HEK293 (cell line): ENCODE data around the gene CACNA1C.

Experiments
- CTCF ChIA-PET: fragments of 350-600 bp; formaldehyde crosslinking; extraction: SDS; loops from one replicate; lab custom pipeline; 2021; ENCODE audit warnings: antibody characterized with exemption; lab: Yijun Ruan, JAX
- POLR2A ChIA-PET: fragments of 300-600 bp; formaldehyde crosslinking; extraction: SDS; loops from one replicate; lab custom pipeline; 2020; ENCODE audit warnings: antibody characterized with exemption, inconsistent platforms; lab: Yijun Ruan, JAX
- H3K27ac ChIP-seq: fragments of 200-500 bp; sonication (Bioruptor generic); 2 replicates; pipeline ENCODE4 v1.5.1; 2014; ENCODE audit warnings: low read depth, low read length, control low read depth, inconsistent platforms; ENCODE audit errors: extremely low read depth
- H3K36me3 ChIP-seq, 2 experiments: fragments of 200-500 bp in 1 of 2; sonication (Bioruptor generic) in 1 of 2; 1 replicate in 1 of 2; 2 replicates in 1 of 2; pipeline ENCODE4 v1.5.1; 2014 to 2017; ENCODE audit warnings: inconsistent platforms in 2 of 2, low read length in 2 of 2; ENCODE audit not compliant: control insufficient read depth in 2 of 2, insufficient read depth in 1 of 2
- H3K4me1 ChIP-seq: fragments of 200-500 bp; sonication (Bioruptor generic); 2 replicates; pipeline ENCODE4 v1.5.1; 2014; ENCODE audit warnings: mild to moderate bottlenecking, low read length, inconsistent platforms; ENCODE audit not compliant: control insufficient read depth, insufficient read depth
- H3K4me3 ChIP-seq: 2 replicates; pipeline ENCODE4 v1.5.1; 2011; ENCODE audit warnings: low read depth, mild to moderate bottlenecking, control low read depth, low read length, moderate library complexity
- H3K9me3 ChIP-seq: fragments of 200-500 bp; sonication (Bioruptor generic); 2 replicates; pipeline ENCODE4 v1.5.1; 2014; ENCODE audit warnings: low read depth, low read length, inconsistent platforms; ENCODE audit not compliant: control insufficient read depth, insufficient read depth
- GLI2 ChIP-seq: fragments of 450-650 bp; formaldehyde crosslinking; IDR thresholded peaks from 2 replicates; pipeline ENCODE4; 2017; ENCODE audit warnings: missing biosample characterization, missing genetic modification characterization, low read depth, borderline replicate concordance
- GLI4 ChIP-seq: fragments of 450-650 bp; formaldehyde crosslinking; IDR thresholded peaks from 2 replicates; pipeline ENCODE4 v1.5.1; 2016; ENCODE audit warnings: missing biosample characterization, missing genetic modification characterization
- GLIS2 ChIP-seq: fragments of 450-650 bp; formaldehyde crosslinking; IDR thresholded peaks from 2 replicates; pipeline ENCODE4 v1.5.1; 2016; ENCODE audit warnings: missing biosample characterization, missing genetic modification characterization
- MEIS1 ChIP-seq: sonication (generic); formaldehyde crosslinking; IDR thresholded peaks from 2 replicates; pipeline ENCODE4 v1.8.1; 2022; ENCODE audit warnings: missing genetic modification reagents, mild to moderate bottlenecking, borderline replicate concordance
- REPIN1 ChIP-seq: fragments of 450-650 bp; formaldehyde crosslinking; IDR thresholded peaks from 2 replicates; pipeline ENCODE4 v1.5.1; 2017; ENCODE audit warnings: missing biosample characterization, missing genetic modification characterization, low read depth
- YY1 ChIP-seq: fragments of 450-650 bp; formaldehyde crosslinking; IDR thresholded peaks from 2 replicates; pipeline ENCODE4 v1.5.1; 2018; ENCODE audit warnings: missing biosample characterization, missing genetic modification characterization
- ZBTB8A ChIP-seq: fragments of 450-650 bp; formaldehyde crosslinking; IDR thresholded peaks from 2 replicates; pipeline ENCODE4 v1.5.1; 2016; ENCODE audit warnings: missing biosample characterization, missing genetic modification characterization
- ZEB2 ChIP-seq: fragments of 450-650 bp; formaldehyde crosslinking; IDR thresholded peaks from 2 replicates; pipeline ENCODE4 v1.5.1; 2016; ENCODE audit warnings: missing biosample characterization, missing genetic modification characterization
- ZFP69B ChIP-seq: fragments of 450-650 bp; formaldehyde crosslinking; IDR thresholded peaks from 2 replicates; pipeline ENCODE4 v1.5.1; 2016; ENCODE audit warnings: missing biosample characterization, missing genetic modification characterization
- ZNF10 ChIP-seq: fragments of 450-650 bp; formaldehyde crosslinking; IDR thresholded peaks from 2 replicates; pipeline ENCODE4 v1.5.1; 2017; ENCODE audit warnings: missing biosample characterization, missing genetic modification characterization
- ZNF19 ChIP-seq: fragments of 450-650 bp; formaldehyde crosslinking; IDR thresholded peaks from 2 replicates; pipeline ENCODE4; 2016; ENCODE audit warnings: missing biosample characterization, missing genetic modification characterization, low read depth
- ZNF221 ChIP-seq: fragments of 450-650 bp; formaldehyde crosslinking; IDR thresholded peaks from 2 replicates; pipeline ENCODE4 v1.5.1; 2017; ENCODE audit warnings: missing biosample characterization, missing genetic modification characterization, borderline replicate concordance
- ZNF311 ChIP-seq: fragments of 450-650 bp; formaldehyde crosslinking; IDR thresholded peaks from 2 replicates; pipeline ENCODE4 v1.5.1; 2017; ENCODE audit warnings: missing biosample characterization, missing genetic modification characterization, borderline replicate concordance
- ZNF366 ChIP-seq: fragments of 450-650 bp; formaldehyde crosslinking; conservative IDR thresholded peaks from 2 replicates; pipeline ENCODE4 v1.5.1; 2016; ENCODE audit warnings: missing biosample characterization, missing genetic modification characterization
- ZNF433 ChIP-seq: fragments of 450-650 bp; formaldehyde crosslinking; IDR thresholded peaks from 2 replicates; pipeline ENCODE4 v1.5.1; 2016; ENCODE audit warnings: missing biosample characterization, missing genetic modification characterization, low read depth
- ZNF514 ChIP-seq: fragments of 450-650 bp; formaldehyde crosslinking; IDR thresholded peaks from 2 replicates; pipeline ENCODE4 v1.5.1; 2016; ENCODE audit warnings: missing biosample characterization, missing genetic modification characterization
- ZNF530 ChIP-seq: fragments of 450-650 bp; formaldehyde crosslinking; IDR thresholded peaks from 2 replicates; pipeline ENCODE4 v1.5.1; 2016; ENCODE audit warnings: low read depth, missing biosample characterization, missing genetic modification characterization
- ZNF560 ChIP-seq: fragments of 450-650 bp; formaldehyde crosslinking; IDR thresholded peaks from 2 replicates; pipeline ENCODE4 v1.5.1; 2017; ENCODE audit warnings: missing biosample characterization, missing genetic modification characterization, borderline replicate concordance
- ZNF664 ChIP-seq: fragments of 450-650 bp; formaldehyde crosslinking; IDR thresholded peaks from 2 replicates; pipeline ENCODE4 v1.5.1; 2016; ENCODE audit warnings: missing biosample characterization, missing genetic modification characterization
- ZNF792 ChIP-seq: fragments of 450-650 bp; formaldehyde crosslinking; IDR thresholded peaks from 2 replicates; pipeline ENCODE4 v1.5.1; 2016; ENCODE audit warnings: missing biosample characterization, missing genetic modification characterization
- ZNF843 ChIP-seq: fragments of 450-650 bp; formaldehyde crosslinking; IDR thresholded peaks from 2 replicates; pipeline ENCODE4 v1.5.1; 2016; ENCODE audit warnings: missing biosample characterization, missing genetic modification characterization
- ZSCAN30 ChIP-seq: fragments of 450-650 bp; IDR thresholded peaks from 2 replicates; pipeline ENCODE4 v1.5.1; 2018; ENCODE audit warnings: missing biosample characterization, mild to moderate bottlenecking, missing genetic modification characterization, moderate library complexity
- TF ChIP-seq, protein P1 (sequence below): fragments of 450-650 bp; formaldehyde crosslinking; IDR thresholded peaks from 2 replicates; pipeline ENCODE4 v1.5.1; 2016; ENCODE audit warnings: missing biosample characterization, missing genetic modification characterization
- TF ChIP-seq, protein P2 (sequence below): fragments of 450-650 bp; formaldehyde crosslinking; IDR thresholded peaks from 2 replicates; pipeline ENCODE4 v1.5.1; 2016; ENCODE audit warnings: missing biosample characterization, missing genetic modification characterization
- TF ChIP-seq, protein P3 (sequence below): fragments of 450-650 bp; IDR thresholded peaks from 2 replicates; pipeline ENCODE4 v1.5.1; 2018; ENCODE audit warnings: missing biosample characterization, mild to moderate bottlenecking, missing genetic modification characterization

The CACNA1C gene

DNA sequence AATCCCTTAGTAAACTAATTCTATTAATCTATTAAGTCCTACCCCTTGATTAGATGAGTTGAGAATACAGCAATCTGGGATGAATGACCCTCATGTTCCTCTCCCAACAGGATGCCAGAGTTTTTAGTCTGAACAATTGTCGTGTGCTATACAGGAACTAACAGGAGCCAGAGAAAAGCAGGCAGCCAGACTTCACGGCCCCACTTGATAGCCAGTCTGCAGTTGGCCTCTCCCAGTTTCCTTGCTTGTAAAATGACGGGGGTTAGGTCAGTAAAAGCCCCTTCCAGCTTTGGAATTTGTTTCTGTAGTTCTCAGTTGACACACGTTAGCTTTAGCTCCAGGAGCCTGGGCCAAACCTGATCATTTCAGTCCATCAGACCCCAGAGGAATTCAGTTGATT lies 475.2 kb downstream of the CACNA1C start (continued):
- no peak for TF ChIP-seq ZNF530 (tag by site-specific recombination)
- no peak for TF ChIP-seq ZNF843
- no peak for TF ChIP-seq ZFP69B (tag by site-specific recombination)
- TF ChIP-seq ZSCAN30: no peak
- no peak for TF ChIP-seq ZNF311
- TF ChIP-seq MEIS1: no peak
- no peak for TF ChIP-seq ZNF366
- TF ChIP-seq ZNF514 (tag by site-specific recombination): no peak

DNA sequence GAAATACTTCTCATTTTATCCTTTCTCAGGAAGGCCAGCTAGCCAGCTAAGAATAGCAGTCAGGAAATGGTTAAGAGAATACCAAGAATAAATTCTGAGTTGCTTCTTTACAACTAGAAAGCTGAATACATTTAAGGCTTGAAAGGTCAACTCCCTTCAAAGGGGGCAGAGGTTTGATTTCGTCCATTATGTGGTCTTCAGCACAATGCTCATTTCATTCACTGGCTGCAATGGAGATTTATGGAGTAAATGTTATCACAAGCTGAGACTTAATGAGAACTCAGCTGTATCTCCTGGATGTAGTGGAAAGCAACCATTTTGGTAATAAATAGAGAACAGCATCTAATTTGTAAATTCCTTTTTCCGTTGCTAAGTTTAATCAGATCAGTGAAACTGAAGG lies 477.0 kb downstream of the CACNA1C start:
- ChIA-PET CTCF (interaction anchor here (0.7 kb wide), 1 partner anchor 55 kb away, joined by 3 read pairs; no protein-coding TSS in a partner anchor), POLR2A (no interaction called here)
- Histone ChIP-seq H3K4me1 (no peaks in the 10 kb centered on the region), H3K9me3 (no peaks in the 10 kb centered on the region), H3K4me3 (no peak overlapping the region), H3K36me3 (no peaks in the 10 kb centered on the region), H3K27ac (no peak overlapping the region)
- TF ChIP-seq ZEB2 (tag by site-specific recombination) (no peak), GLI4 (tag by site-specific recombination) (no peak), ZNF19 (tag by site-specific recombination) (no peak), ZNF10 (no peak), ZBTB8A (tag by site-specific recombination) (no peak), GLIS2 (tag by site-specific recombination) (no peak), GLI2 (tag by site-specific recombination) (no peak), REPIN1 (no peak), ZNF664 (tag by site-specific recombination) (no peak), ZNF433 (tag by site-specific recombination) (no peak), ZNF560 (tag by site-specific recombination) (no peak), ZNF221 (tag by site-specific recombination) (no peak), ZNF792 (tag by site-specific recombination) (no peak), YY1 (tag by site-specific recombination) (no peak)
- TF ChIP-seq, protein P1, sequence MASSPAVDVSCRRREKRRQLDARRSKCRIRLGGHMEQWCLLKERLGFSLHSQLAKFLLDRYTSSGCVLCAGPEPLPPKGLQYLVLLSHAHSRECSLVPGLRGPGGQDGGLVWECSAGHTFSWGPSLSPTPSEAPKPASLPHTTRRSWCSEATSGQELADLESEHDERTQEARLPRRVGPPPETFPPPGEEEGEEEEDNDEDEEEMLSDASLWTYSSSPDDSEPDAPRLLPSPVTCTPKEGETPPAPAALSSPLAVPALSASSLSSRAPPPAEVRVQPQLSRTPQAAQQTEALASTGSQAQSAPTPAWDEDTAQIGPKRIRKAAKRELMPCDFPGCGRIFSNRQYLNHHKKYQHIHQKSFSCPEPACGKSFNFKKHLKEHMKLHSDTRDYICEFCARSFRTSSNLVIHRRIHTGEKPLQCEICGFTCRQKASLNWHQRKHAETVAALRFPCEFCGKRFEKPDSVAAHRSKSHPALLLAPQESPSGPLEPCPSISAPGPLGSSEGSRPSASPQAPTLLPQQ (tag by site-specific recombination): no peak
- TF ChIP-seq, protein P2, sequence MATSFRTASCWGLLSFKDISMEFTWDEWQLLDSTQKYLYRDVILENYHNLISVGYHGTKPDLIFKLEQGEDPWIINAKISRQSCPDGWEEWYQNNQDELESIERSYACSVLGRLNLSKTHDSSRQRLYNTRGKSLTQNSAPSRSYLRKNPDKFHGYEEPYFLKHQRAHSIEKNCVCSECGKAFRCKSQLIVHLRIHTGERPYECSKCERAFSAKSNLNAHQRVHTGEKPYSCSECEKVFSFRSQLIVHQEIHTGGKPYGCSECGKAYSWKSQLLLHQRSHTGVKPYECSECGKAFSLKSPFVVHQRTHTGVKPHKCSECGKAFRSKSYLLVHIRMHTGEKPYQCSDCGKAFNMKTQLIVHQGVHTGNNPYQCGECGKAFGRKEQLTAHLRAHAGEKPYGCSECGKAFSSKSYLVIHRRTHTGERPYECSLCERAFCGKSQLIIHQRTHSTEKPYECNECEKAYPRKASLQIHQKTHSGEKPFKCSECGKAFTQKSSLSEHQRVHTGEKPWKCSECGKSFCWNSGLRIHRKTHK (tag by site-specific recombination): no peak
- TF ChIP-seq, protein P3, sequence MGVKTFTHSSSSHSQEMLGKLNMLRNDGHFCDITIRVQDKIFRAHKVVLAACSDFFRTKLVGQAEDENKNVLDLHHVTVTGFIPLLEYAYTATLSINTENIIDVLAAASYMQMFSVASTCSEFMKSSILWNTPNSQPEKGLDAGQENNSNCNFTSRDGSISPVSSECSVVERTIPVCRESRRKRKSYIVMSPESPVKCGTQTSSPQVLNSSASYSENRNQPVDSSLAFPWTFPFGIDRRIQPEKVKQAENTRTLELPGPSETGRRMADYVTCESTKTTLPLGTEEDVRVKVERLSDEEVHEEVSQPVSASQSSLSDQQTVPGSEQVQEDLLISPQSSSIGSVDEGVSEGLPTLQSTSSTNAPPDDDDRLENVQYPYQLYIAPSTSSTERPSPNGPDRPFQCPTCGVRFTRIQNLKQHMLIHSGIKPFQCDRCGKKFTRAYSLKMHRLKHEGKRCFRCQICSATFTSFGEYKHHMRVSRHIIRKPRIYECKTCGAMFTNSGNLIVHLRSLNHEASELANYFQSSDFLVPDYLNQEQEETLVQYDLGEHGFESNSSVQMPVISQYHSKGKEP (tag by site-specific recombination): no peak
